Endothelial cell of umbilical vein (primary cell): ENCODE results near the gene PPP1R9A. TPM values are rescaled to one million over a fixed set of nuclear protein-coding genes. Genes with fewer than 3 reads are reported as not detected.

ENCODE experiments used
- BruUV-seq: library from RNA; stranded (reverse); fragments of 400-500 nt; replicated peaks from 2 replicates; lab custom pipeline; 2021; lab: Mats Ljungman, UMichigan
- CTCF ChIA-PET: fragments of 300-600, 350-600 bp; sonication (Branson Sonifier 250); formaldehyde crosslinking; loops from one replicate; lab custom pipeline; 2021; ENCODE audit warnings: antibody characterized with exemption, inconsistent platforms; lab: Charles Lee
- POLR2A ChIA-PET: fragments of 300-600, 350-600 bp; sonication (Branson Sonifier 250); formaldehyde crosslinking; loops from one replicate; lab custom pipeline; 2021; ENCODE audit warnings: antibody characterized with exemption, inconsistent platforms; lab: Charles Lee
- DNase-seq: peaks from one replicate; pipeline ENCODE4 v3.0.0-alpha.2; 2011; ENCODE audit warnings: low read depth, low spot score
- FAIRE-seq: peaks from 2 replicates; lab custom pipeline; 2011; peaks lifted over from hg19 to GRCh38; lab: Jason Lieb, UNC
- H2AFZ ChIP-seq: 2 replicates; pipeline ENCODE4 v1.6.0; 2012; ENCODE audit warnings: low read depth, low read length, control low read depth, inconsistent platforms
- H3K27ac ChIP-seq: 2 replicates; pipeline ENCODE4 v1.5.1; 2011; ENCODE audit warnings: low read depth, mild to moderate bottlenecking, control low read depth, low read length, moderate library complexity; ENCODE audit not compliant: insufficient read depth
- H3K27me3 ChIP-seq, 2 experiments: 2 replicates each; pipeline versions ENCODE4 v1.6.0 to v1.6.1; 2011; ENCODE audit warnings: low read length in 2 of 2, mixed read lengths in 1 of 2; ENCODE audit not compliant: control insufficient read depth in 2 of 2, insufficient read depth in 2 of 2
- H3K36me3 ChIP-seq, 2 experiments: 2 replicates in 1 of 2; 3 replicates in 1 of 2; pipeline ENCODE4 v1.5.1; 2011; ENCODE audit warnings: low read length in 2 of 2, mild to moderate bottlenecking in 1 of 2, moderate library complexity in 1 of 2; ENCODE audit not compliant: control insufficient read depth in 2 of 2, insufficient read depth in 2 of 2; ENCODE audit errors: extremely low read depth in 1 of 2
- H3K4me1 ChIP-seq: 3 replicates; pipeline ENCODE4 v1.5.1; 2011; ENCODE audit warnings: mild to moderate bottlenecking, low read length; ENCODE audit not compliant: control insufficient read depth, insufficient read depth; ENCODE audit errors: extremely low read depth
- H3K4me2 ChIP-seq: 2 replicates; pipeline ENCODE4 v1.6.1; 2011; ENCODE audit warnings: low read length, control low read depth, mixed read lengths; ENCODE audit not compliant: insufficient read depth
- H3K4me3 ChIP-seq, 3 experiments: fragments of 200-600 bp in 1 of 3; sonication (generic), shearing (Covaris generic) in 1 of 3; replicated peaks in 1 of 3; 2 replicates each; pipeline ENCODE4 v1.5.1; 2011 to 2016; ENCODE audit warnings: control low read depth in 3 of 3, low read length in 3 of 3, mild to moderate bottlenecking in 2 of 3, inconsistent platforms in 1 of 3, low read depth in 1 of 3, moderate library complexity in 1 of 3; ENCODE audit not compliant: insufficient read depth in 1 of 3
- H3K79me2 ChIP-seq: 2 replicates; pipeline ENCODE4 v1.6.0; 2012; ENCODE audit warnings: low read length, inconsistent platforms; ENCODE audit not compliant: control insufficient read depth, insufficient read depth
- H3K9ac ChIP-seq: replicated peaks from 2 replicates; pipeline ENCODE3; 2011; ENCODE audit warnings: low read length, control low read depth; ENCODE audit not compliant: insufficient read depth; ENCODE audit errors: extremely low read depth
- H3K9me1 ChIP-seq: replicated peaks from 3 replicates; pipeline ENCODE4 v1.6.0; 2011; ENCODE audit warnings: mild to moderate bottlenecking, low read length; ENCODE audit not compliant: control insufficient read depth, insufficient read depth; ENCODE audit errors: extremely low read depth
- H3K9me3 ChIP-seq: replicated peaks from 2 replicates; pipeline ENCODE4 v1.5.1; 2012; ENCODE audit warnings: low read length, inconsistent platforms; ENCODE audit not compliant: control insufficient read depth, insufficient read depth
- H4K20me1 ChIP-seq: replicated peaks from 2 replicates; pipeline ENCODE3; 2011; ENCODE audit warnings: mild to moderate bottlenecking, low read length; ENCODE audit not compliant: control insufficient read depth, insufficient read depth; ENCODE audit errors: extremely low read depth
- CTCF ChIP-seq, 2 donors: IDR thresholded peaks; 1 replicate in 1 of 2; 2 replicates in 1 of 2; pipeline ENCODE4 v1.5.1; 2011; ENCODE audit warnings: low read length in 2 of 2, mild to moderate bottlenecking in 2 of 2, moderate library complexity in 2 of 2, control low read depth in 1 of 2, inconsistent platforms in 1 of 2, low read depth in 1 of 2; ENCODE audit not compliant: insufficient read depth in 1 of 2; ENCODE audit errors: extremely low read depth in 1 of 2
- EZH2 ChIP-seq: IDR thresholded peaks from 2 replicates; pipeline ENCODE4 v1.6.1; 2012; ENCODE audit warnings: borderline replicate concordance, low read depth, mild to moderate bottlenecking, moderate library complexity, low read length, inconsistent platforms; ENCODE audit not compliant: severe bottlenecking
- FOS ChIP-seq: IDR thresholded peaks from 2 replicates; pipeline ENCODE4 v1.6.1; 2011; ENCODE audit warnings: mild to moderate bottlenecking, low read length, moderate library complexity, borderline replicate concordance; ENCODE audit not compliant: insufficient read depth
- GATA2 ChIP-seq: IDR thresholded peaks from 2 replicates; pipeline ENCODE4 v1.7.0; 2011; ENCODE audit warnings: low read depth, mild to moderate bottlenecking, moderate library complexity, mixed read lengths, low read length; ENCODE audit not compliant: insufficient read length, insufficient read depth
- JUN ChIP-seq: IDR thresholded peaks from 2 replicates; pipeline ENCODE4 v1.6.1; 2011; ENCODE audit warnings: borderline replicate concordance, low read depth; ENCODE audit not compliant: insufficient read length, insufficient read depth
- MAX ChIP-seq: IDR thresholded peaks from 2 replicates; pipeline ENCODE4 v1.6.1; 2011; ENCODE audit not compliant: insufficient read depth, insufficient read length
- MYC ChIP-seq: IDR thresholded peaks from one replicate; pipeline ENCODE4 v1.6.1; 2011; ENCODE audit warnings: mild to moderate bottlenecking, low read depth, low read length
- POLR2A ChIP-seq: IDR thresholded peaks from 2 replicates; pipeline ENCODE4 v1.6.1; 2012; ENCODE audit warnings: low read depth, mild to moderate bottlenecking, control low read depth, low read length
- POLR2AphosphoS5 ChIP-seq: IDR thresholded peaks from 2 replicates; pipeline ENCODE4 v1.6.1; 2012; ENCODE audit warnings: low read depth, mild to moderate bottlenecking, control low read depth, low read length, moderate library complexity; ENCODE audit not compliant: insufficient read depth
- dilution Hi-C: fragments of 300-500 bp; cut with MboI; formaldehyde crosslinking; loops from one replicate; pipeline ENCODE4 v1.15.0; 2019; ENCODE audit warnings: low sequenced_read_pairs; ENCODE audit not compliant: extremely low pct_ligation_motif_present
- intact Hi-C: fragments of 100-400 bp; cut with micrococcal nuclease; formaldehyde crosslinking; loops from one replicate; pipeline ENCODE4 v1.10.0; 2022
- polyA plus RNA-seq, 4 experiments: library from polyadenylated mRNA; depleted of rRNA in 3 of 4; stranded (reverse) in 3 of 4; unstranded in 1 of 4; fragments of >200 nt; gene quantifications; 2 replicates each; pipeline versions ENCODE4 v1.2.1 to v1.2.3, GENCODE V29; 2011 to 2012; ENCODE audit warnings: missing spikeins in 1 of 4
- total RNA-seq: library from RNA; stranded (reverse); gene quantifications from 2 replicates; pipeline ENCODE4 v1.2.3, GENCODE V29; 2021

The PPP1R9A gene
- total and polyA plus RNA-seq, 2 donors (not counting 3 experiments of a cell fraction or from before 2014, with no cell fraction given): 0.50 to 3.0 TPM

DNA sequence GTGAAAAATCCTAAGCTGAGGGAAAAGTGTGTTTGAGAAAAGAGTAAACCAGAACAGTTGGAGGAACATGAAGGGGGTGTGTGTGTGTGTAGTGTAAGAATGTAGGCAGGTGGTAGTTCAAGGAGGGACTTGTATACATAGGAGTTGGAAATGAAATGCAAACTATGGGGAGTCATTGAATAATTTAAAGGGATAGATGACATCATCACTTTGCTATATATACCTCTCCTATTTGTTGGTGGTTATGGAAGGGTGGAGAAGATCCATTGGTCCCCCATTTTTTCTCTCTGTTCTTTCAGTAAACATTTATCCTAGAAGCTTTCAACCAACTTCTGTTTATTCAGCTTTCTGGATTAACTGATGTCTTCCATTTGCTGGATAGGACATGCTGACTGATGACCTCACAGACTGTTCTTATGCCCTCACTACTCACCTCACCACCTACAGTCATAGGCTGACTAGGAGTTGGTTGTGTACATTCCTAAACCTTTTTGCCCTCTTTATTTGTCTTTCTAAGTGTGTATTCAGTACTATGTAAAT is 20.8 kb downstream of the PPP1R9A start:
- H3K27me3 ChIP-seq: no peaks in the 10 kb centered on the region
- intact Hi-C loops (no loop called here), dilution Hi-C loops (no loop called here)
- no peak for TF ChIP-seq EZH2
- TF ChIP-seq MAX: no peak
- TF ChIP-seq FOS: no peak
- no peak overlapping the region for H2AFZ ChIP-seq
- no peaks in the 10 kb centered on the region for H3K9me3 ChIP-seq
- no peaks in the 10 kb centered on the region for H3K36me3 ChIP-seq
- H3K27ac ChIP-seq: no peak overlapping the region
- H3K9me1 ChIP-seq: no peaks in the 10 kb centered on the region
- no peak for FAIRE-seq
- ChIA-PET CTCF (interaction anchor here (1.3 kb wide), 1 partner anchor 15 kb away, joined by 3 read pairs; no protein-coding TSS in a partner anchor), POLR2A (no interaction called here)
- H4K20me1 ChIP-seq: no peaks in the 10 kb centered on the region
- H3K79me2 ChIP-seq: no peaks in the 10 kb centered on the region
- H3K4me1 ChIP-seq: peaks cover 6% of the 10 kb centered on the region
- no peak for DNase-seq
- H3K4me3 ChIP-seq: no peak overlapping the region
- no TSS peak for BruUV-seq
- H3K9ac ChIP-seq: no peak overlapping the region
- H3K4me2 ChIP-seq: no peak overlapping the region

- Histone ChIP-seq H3K27me3 (no peaks in the 10 kb centered on the region), H4K20me1 (no peaks in the 10 kb centered on the region), H3K9me3 (no peaks in the 10 kb centered on the region), H3K27ac (no peak overlapping the region), H2AFZ (no peak overlapping the region), H3K9ac (no peak overlapping the region), H3K4me1 (no peaks in the 10 kb centered on the region), H3K9me1 (no peaks in the 10 kb centered on the region), H3K4me2 (no peak overlapping the region), H3K4me3 (no peak overlapping the region), H3K36me3 (no peaks in the 10 kb centered on the region), H3K79me2 (no peaks in the 10 kb centered on the region)
- intact Hi-C loops: no loop called here
- CTCF ChIA-PET: no interaction called here
- FAIRE-seq (peak; percentile 56), DNase-seq (no peak)
- dilution Hi-C loops: no loop called here
- POLR2A ChIA-PET: no interaction called here
- no TSS peak for BruUV-seq
- TF ChIP-seq FOS: no peak
- no peak for TF ChIP-seq POLR2AphosphoS5
- no peak for TF ChIP-seq EZH2
- TF ChIP-seq JUN: no peak
- TF ChIP-seq MAX: no peak
- TF ChIP-seq GATA2: no peak
- no peak for TF ChIP-seq CTCF (IDR thresholded peaks at IDR 0.05; ENCODE audit: extremely low read depth in 1 of 2, insufficient read depth in 1 of 2, low read depth in 1 of 2, low read length in 2 of 2)
- no peak for TF ChIP-seq POLR2A
- TF ChIP-seq MYC: no peak
These were observed 26.0 kb downstream of the PPP1R9A start for GRCh38 chr7:94933256-94933990.
